GM21528 (cell line): Measurements from ENCODE around the gene TMEM59L.

Experiments used
- ATAC-seq: cut with Tn5 transposase; IDR thresholded peaks from one replicate; pipeline ENCODE4 v1.9.1; 2021; ENCODE audit warnings: mild to moderate bottlenecking, moderate library complexity; ENCODE audit not compliant: unreplicated experiment, low FRiP score

TMEM59L gene

DNA sequence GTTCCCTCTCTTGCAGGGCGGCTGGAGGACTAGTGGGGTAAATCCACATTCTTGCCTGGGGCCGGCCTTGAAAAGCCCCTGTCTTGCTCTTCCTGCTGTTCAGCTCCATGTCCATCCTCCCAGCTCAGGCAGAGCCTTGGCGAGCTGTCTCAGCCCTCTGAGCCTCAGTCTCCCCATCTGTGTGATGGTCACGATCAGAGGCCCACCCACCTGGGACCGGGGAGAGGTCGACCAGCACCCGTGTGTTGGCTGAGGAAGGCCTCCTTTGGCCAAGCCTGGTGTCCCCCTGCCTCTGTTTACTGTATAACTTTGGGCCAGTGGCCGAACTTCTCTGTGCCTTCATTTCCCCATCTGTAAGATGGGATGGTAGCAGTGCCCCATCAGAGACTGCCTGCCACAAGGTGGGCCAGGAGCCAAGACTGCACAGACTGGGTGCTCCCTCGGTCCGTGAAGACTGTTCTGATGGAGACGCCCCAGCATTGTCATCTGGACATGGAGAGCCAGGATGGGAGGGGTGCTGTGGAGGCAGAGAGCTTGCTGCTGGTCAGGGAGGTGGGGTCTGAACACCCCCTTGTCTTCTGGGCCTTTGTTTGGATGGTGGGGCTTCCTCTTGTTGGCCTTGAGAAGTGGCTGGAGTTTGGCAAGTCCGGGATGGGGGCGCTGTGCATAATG is 42.6 kb downstream of the TMEM59L start:
- ATAC-seq = no peak

DNA sequence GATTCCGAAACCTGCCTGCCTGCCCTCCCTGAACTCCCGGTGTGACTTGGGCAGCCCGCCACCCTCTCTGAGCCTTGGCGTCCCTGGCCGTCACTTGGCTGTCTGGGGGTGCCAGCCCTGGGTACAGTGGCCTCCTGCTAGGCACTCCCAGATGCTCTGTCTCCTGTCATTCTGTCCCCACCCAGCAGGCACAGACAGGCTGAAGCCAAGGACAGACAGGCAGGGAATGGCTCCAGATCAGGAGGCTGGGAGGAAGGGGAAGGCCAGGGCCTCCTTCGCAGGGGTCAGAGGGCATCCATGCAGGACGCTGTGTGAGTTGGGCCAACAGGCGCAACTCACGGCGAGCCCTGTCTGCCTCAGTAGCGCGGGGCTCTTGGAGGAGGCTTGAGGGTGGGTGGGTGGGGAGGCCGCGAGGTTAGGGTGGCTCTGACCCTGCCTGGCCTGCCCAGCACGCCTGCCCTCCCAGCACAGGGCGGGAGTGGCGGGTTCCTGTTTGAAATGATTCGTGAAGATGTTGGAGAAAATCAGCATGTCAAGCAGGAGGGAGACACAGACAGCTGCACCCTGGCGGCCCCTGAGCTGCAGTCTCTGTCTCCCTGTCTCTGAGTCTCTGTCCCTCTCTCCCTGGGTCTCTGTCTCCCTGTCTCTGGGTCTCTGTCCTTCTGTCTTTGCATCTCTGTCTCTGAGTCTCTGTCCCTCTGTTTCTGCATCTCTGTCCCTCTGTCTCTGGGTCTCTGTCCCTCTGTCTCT is 43.8 kb downstream of the TMEM59L start:
- no peak for ATAC-seq

DNA sequence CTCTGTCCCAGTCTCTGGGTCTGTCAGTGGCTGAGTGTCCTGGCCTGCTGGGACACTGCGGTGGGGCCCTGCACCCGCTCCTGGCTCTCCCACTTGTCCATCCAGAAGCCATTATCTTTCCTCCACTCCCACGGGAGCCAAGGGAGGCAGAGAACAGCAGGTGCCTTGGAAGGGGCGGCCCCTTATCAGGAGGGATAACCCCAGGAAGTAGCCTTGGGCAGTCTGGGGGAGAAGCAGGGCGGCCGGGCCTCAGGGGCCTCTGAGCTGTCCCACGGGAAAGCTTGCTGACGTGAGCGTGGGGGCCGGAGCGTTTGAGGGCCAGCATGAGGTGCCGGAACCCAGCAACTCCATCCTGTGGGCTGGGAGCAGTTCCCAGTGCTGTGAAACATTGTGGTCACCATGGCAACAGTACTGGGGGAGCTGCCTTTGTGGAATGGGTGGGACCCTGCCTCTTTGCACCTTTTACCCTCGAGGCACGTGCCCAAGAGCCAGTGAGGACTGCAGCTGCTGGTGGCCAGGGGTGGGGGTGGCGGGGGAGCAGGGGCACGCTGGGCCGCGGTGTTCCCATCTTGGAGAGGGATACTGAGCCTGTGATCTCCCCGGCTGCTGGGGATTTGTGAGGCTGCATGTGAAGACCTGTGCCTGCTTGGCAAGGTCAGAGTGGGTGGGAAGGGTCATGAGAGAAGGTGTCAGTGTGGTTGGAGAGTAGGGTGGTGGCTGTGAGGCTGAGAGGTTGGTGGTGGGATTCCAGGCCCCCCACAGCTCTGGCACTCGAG is 45.1 kb downstream of the TMEM59L start:
- no peak for ATAC-seq

DNA sequence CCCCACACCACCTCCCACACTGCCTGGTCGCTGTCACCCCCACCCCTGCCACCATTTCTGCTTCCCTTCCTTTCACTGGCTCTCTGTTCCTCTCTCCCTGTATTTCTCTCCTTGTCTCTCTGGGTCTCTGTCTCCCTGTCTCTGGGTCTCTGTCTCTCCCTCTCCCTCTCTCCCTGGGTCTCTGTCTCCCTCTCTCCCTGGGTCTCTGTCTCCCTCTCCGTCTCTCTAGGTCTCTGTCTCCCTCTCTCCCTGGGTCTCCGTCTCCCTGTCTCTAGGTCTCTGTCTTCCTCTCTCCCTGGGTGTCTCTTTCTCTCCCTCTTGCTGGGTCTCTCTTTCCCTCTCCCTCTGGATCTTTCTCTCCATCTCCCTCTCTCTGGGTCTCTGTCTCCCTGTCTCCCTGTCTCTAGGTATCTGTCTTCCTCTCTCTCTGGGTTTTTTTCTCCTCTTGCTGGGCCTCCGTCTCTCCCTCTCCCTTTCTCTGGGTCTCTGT is 45.7 kb downstream of the TMEM59L start:
- no peak for ATAC-seq

DNA sequence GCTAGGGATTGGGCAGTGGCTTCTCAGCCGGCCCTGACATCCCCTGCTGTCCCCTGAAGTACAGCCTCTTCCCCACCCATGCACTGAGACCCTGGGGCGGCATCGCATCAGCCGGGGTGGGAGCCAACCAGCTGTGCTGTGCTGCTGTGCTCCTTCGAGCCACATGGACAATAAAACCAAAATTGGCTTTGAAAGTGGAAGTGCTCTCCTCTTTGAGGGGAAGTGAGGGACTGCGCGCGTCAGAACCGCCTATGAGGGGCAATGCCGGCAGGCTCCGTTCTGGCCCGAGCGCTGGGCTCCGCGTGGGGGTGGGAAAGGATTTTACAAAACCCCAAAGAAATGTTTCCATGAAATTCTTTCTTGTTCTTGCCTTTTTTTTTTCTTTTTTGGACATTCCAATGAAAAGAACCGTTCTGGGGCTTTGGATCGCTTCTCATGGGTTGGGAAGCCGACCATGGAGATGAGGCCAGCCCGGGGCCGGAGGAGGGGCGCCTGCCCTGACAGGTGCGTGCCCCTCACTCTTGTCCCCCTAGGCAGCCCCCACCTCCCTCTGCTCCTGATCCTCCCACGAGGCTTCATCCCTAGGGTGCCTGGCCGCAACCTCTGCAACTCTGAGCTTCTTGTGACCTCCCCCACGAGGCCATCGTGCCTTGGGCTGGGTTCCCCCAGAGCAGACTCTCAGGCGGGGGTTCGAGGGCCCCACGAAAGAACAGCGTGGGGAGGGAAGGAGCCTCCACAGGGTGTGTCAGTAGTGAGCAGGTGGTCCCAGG is 46.8 kb downstream of the TMEM59L start:
- no peak for ATAC-seq

GRCh38 chr19:18660051-18660910 is 47.6 kb downstream of the TMEM59L start:
- ATAC-seq = no peak

DNA sequence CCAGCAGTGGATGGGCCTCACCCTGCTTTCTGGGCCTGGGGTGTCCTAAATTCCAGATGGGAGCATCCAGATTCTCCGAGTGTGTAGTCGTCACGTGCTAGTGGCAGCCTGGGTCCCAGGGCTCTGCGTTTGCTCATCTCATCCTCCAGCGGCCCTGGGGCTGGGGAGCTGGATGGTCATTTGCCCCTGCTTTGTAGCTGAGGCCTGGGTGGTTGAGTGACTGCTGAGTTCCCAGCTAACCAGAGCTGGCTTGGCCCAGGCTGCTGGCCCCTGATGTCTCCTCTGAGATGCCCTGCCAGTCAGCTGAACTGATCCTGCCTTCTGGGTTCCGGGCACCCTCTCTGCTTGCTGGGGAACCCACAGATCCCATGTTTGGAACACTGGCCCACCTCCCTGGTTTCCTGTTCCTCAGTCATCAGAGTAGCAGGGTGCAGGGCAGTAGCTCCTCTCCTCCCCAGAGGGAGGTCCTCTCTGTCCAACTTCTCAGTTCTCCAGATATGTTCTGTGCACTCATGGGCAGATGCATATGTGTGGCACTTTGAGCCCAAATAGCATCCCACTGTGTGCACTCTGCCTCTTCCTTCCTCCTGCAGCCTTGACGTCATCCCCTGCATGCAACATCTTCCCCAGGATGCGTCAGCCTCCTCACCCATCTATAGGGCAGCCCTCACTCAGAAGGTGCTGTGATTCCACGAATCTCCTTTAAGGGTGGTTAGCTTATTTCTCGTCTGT is 48.4 kb downstream of the TMEM59L start:
- no peak for ATAC-seq

- no peak for ATAC-seq
These were observed 50.5 kb downstream of the TMEM59L start for GRCh38 chr19:18662972-18663732.

GRCh38 chr19:18663940-18664530 is 51.4 kb downstream of the TMEM59L start:
- no peak for ATAC-seq

DNA sequence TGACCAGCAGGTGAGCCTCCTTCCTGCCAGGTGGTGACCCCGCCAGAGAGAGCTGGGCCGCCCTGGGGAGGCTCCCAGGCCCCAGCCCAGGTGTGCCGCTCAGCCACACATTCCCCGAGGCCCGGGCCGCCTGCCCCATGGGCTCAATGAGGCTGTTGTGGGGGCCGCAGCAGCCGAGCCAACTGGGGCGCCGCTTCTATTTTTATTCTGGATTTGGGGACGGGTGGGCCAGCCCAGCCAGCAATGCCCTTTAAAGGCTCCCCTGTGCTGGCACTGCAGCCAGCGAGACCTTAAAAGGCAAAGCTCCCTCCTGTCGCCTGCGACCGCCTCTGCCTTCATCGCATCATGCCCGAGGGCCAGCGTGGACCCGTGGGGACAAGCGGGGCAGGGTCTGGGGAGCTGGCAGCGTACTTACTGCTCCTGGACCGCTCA is 53.1 kb downstream of the TMEM59L start:
- no peak for ATAC-seq

GRCh38 chr19:18666317-18666716 is 53.6 kb downstream of the TMEM59L start:
- no peak for ATAC-seq

- no peak for ATAC-seq
These were observed 54.1 kb downstream of the TMEM59L start for GRCh38 chr19:18666784-18667183.

DNA sequence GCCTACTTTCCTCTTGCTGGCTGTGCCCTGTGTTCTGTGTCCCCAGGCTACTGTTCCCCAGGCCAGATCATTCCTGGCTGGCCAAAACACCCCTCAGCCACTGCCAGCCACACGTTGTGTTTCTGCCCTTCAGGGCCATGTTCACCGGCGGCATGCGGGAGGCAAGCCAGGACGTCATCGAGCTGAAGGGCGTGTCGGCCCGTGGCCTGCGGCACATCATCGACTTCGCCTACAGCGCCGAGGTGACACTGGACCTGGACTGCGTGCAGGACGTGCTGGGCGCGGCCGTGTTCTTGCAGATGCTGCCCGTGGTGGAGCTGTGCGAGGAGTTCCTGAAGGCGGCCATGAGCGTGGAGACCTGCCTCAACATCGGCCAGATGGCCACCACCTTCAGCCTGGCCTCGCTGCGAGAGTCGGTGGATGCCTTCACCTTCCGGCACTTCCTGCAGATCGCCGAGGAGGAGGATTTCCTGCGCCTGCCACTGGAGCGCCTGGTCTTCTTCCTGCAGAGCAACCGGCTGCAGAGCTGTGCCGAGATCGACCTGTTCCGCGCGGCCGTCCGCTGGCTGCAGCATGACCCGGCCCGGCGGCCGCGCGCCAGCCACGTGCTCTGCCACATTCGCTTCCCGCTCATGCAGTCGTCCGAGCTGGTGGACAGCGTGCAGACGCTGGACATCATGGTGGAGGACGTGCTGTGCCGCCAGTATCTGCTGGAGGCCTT is 55.0 kb downstream of the TMEM59L start:
- no peak for ATAC-seq

DNA sequence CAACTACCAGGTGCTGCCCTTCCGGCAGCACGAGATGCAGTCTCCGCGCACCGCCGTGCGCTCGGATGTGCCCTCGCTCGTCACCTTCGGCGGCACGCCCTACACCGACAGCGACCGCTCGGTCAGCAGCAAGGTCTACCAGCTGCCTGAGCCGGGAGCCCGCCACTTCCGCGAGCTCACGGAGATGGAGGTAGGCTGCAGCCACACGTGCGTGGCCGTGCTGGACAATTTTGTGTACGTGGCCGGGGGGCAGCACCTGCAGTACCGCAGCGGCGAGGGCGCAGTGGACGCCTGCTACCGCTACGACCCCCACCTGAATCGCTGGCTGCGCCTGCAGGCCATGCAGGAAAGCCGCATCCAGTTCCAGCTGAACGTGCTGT is 55.6 kb downstream of the TMEM59L start:
- no peak for ATAC-seq

DNA sequence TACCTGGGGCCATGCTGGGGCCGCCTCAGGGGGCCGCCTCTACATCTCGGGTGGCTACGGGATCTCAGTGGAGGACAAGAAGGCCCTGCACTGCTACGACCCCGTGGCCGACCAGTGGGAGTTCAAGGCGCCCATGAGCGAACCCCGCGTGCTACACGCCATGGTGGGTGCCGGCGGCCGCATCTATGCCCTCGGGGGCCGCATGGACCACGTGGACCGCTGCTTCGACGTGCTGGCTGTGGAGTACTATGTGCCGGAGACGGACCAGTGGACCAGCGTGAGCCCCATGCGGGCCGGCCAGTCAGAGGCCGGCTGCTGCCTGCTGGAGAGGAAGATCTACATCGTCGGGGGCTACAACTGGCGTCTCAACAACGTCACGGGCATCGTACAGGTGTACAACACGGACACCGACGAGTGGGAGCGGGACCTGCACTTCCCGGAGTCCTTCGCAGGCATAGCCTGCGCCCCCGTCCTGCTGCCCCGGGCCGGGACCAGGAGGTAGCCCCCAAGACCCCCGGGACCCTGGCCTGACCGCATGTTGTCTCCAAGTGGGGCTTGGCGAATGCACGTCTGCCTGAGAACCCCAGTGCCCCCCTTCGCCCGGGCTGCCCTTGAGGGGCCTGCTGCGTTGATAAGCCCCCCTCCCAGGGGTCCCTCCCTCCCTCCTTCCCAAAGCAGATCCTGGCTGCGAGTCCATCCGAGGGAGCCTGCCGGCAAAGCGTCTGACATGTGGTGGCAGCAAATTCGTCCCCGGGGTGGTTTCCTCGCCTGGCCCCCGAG is 56.3 kb downstream of the TMEM59L start:
- ATAC-seq = no peak

- ATAC-seq = no peak
These were observed 56.8 kb downstream of the TMEM59L start for GRCh38 chr19:18669524-18669817.

- ATAC-seq = no peak
These were observed 57.2 kb downstream of the TMEM59L start for GRCh38 chr19:18669883-18670282.
